22Rv1 (cell line): ENCODE results near the gene CHD9.

ENCODE experiments used
- CTCF ChIP-seq: fragments of 450-650 bp; IDR thresholded peaks from 2 replicates; pipeline ENCODE4 v1.5.1; 2017; ENCODE audit warnings: mild to moderate bottlenecking
- ZFX ChIP-seq: fragments of 450-650 bp; IDR thresholded peaks from 2 replicates; pipeline ENCODE4 v1.6.1; 2017; ENCODE audit warnings: antibody characterized with exemption, borderline replicate concordance

GRCh38 chr16:53084141-53084541 is 29.4 kb downstream of the CHD9 start:
- TF ChIP-seq CTCF: no peak
- no peak for TF ChIP-seq ZFX
